Lung (tissue), 12 donors: ENCODE data around the gene PARD3B. TPM values are rescaled to one million over a fixed set of nuclear protein-coding genes. Genes with fewer than 3 reads are reported as not detected.

Source experiments
- ATAC-seq: fragments of 200-7000 bp; cut with Tn5 transposase; one replicate; pipeline ENCODE4 v1.9.1; 2020; ENCODE audit warnings: moderate number of reproducible peaks; ENCODE audit not compliant: insufficient read depth, low FRiP score
- DNase-seq, 3 donors: peaks; one replicate each; pipeline ENCODE4 v3.0.0-alpha.2; 2013 to 2017
- H3K27ac ChIP-seq, 2 donors: one replicate each; pipeline ENCODE4 v1.5.1; 2013; ENCODE audit warnings: mild to moderate bottlenecking in 2 of 2, moderate library complexity in 2 of 2, control low read depth in 1 of 2, inconsistent platforms in 1 of 2, low read depth in 1 of 2, low read length in 1 of 2
- H3K27me3 ChIP-seq, 3 donors: one replicate each; pipeline ENCODE4 v1.5.1; 2013; ENCODE audit warnings: low read length in 2 of 3; ENCODE audit not compliant: control insufficient read depth in 3 of 3, insufficient read depth in 3 of 3
- H3K36me3 ChIP-seq, 4 donors: one replicate each; pipeline ENCODE4 v1.5.1; 2013; ENCODE audit warnings: low read length in 4 of 4, mild to moderate bottlenecking in 1 of 4, moderate library complexity in 1 of 4; ENCODE audit not compliant: control insufficient read depth in 4 of 4, insufficient read depth in 4 of 4
- H3K4me1 ChIP-seq, 5 donors: one replicate each; pipeline ENCODE4 v1.5.1; 2013; ENCODE audit warnings: low read length in 5 of 5, mild to moderate bottlenecking in 2 of 5, moderate library complexity in 1 of 5; ENCODE audit not compliant: control insufficient read depth in 5 of 5, insufficient read depth in 5 of 5
- H3K4me3 ChIP-seq: one replicate; pipeline ENCODE4 v1.5.1; 2013; ENCODE audit warnings: mild to moderate bottlenecking, control low read depth, moderate library complexity
- H3K9ac ChIP-seq, 2 donors: one replicate each; pipeline ENCODE4 v1.5.1; 2013; ENCODE audit warnings: low read length in 2 of 2, control low read depth in 1 of 2; ENCODE audit not compliant: insufficient read depth in 1 of 2
- H3K9me3 ChIP-seq, 4 donors: one replicate each; pipeline ENCODE4 v1.5.1; 2013; ENCODE audit warnings: low read length in 3 of 4, mild to moderate bottlenecking in 1 of 4, moderate library complexity in 1 of 4; ENCODE audit not compliant: control insufficient read depth in 4 of 4, insufficient read depth in 3 of 4
- CTCF ChIP-seq: IDR thresholded peaks from 2 replicates; pipeline ENCODE4 v1.5.1; 2012; ENCODE audit warnings: mild to moderate bottlenecking; ENCODE audit errors: control extremely low read depth, extremely low read depth
- WGBS, 2 donors: extraction: QIAGEN DNeasy Blood & Tissue Kit; methylation state at CpG; one replicate each; pipeline ENCODE4 v1.1.7; 2013; 5-methylcytosine and 5-hydroxymethylcytosine counted together
- polyA plus RNA-seq, 2 donors: library from polyadenylated mRNA; stranded (reverse); fragments of 200-250 nt; gene quantifications; one replicate each; pipeline ENCODE4 v1.2.1, GENCODE V29; 2013
- total RNA-seq, 2 donors: library from RNA; depleted of rRNA in 1 of 2; stranded (reverse); fragments of >200 nt in 1 of 2; gene quantifications; one replicate each; pipeline ENCODE4 v1.2.1, GENCODE V29; 2014 to 2021
- donor health status: control.
- donor health status: control.
- donor health status: Bipolar disorder and iron deficiency.
- donor health status: healthy.
- donor health status: DM: yes; HTN: yes; CAD: no.

PARD3B gene
- total and polyA plus RNA-seq, 4 donors, result 2.4 to 38.7 (median 17.1) TPM

- TF ChIP-seq CTCF, result no peak
- Histone ChIP-seq H3K9me3 (no peaks in the 10 kb centered on the region), H3K27ac (no peak overlapping the region), H3K4me1 (peaks cover 0 to 18% (median 4%) of the 10 kb centered on the region in 5 donors), H3K4me3 (no peak overlapping the region), H3K9ac (no peak overlapping the region), H3K36me3 (peaks cover 0 to 3% (median 0%) of the 10 kb centered on the region in 4 donors), H3K27me3 (no peaks in the 10 kb centered on the region)
- peak in 2 of 3 donors; percentile 86 to 92 for DNase-seq
- ATAC-seq, result no peak
- WGBS, 2 donors, result 82 to 85% methylated on average over 2 of the region's 2 CpGs
These were observed 170.1 kb downstream of the PARD3B start for GRCh38 chr2:204715361-204715760.

GRCh38 chr2:204717591-204717990 lies 172.3 kb downstream of the PARD3B start:
- H3K27me3 ChIP-seq, result no peaks in the 10 kb centered on the region
- 86 to 93% methylated on average over 3 of the region's 3 CpGs for WGBS, 2 donors
- H3K36me3 ChIP-seq, result peaks cover 0 to 3% (median 0%) of the 10 kb centered on the region in 4 donors
- no peak overlapping the region for H3K9ac ChIP-seq
- no peak overlapping the region for H3K27ac ChIP-seq
- no peaks in the 10 kb centered on the region for H3K9me3 ChIP-seq
- ATAC-seq (no peak), DNase-seq (no peak)
- H3K4me3 ChIP-seq, result no peak overlapping the region
- peaks cover 0 to 18% (median 4%) of the 10 kb centered on the region in 5 donors for H3K4me1 ChIP-seq
- no peak for TF ChIP-seq CTCF

- Histone ChIP-seq H3K9ac (no peak overlapping the region), H3K4me1 (peaks cover 0 to 18% (median 4%) of the 10 kb centered on the region in 5 donors), H3K4me3 (no peak overlapping the region), H3K27me3 (no peaks in the 10 kb centered on the region), H3K36me3 (peaks cover 0 to 3% (median 0%) of the 10 kb centered on the region in 4 donors), H3K27ac (no peak overlapping the region), H3K9me3 (no peaks in the 10 kb centered on the region)
- no peak for TF ChIP-seq CTCF
- DNase-seq (no peak), ATAC-seq (no peak)
- WGBS, 2 donors, result 92 to 95% methylated on average over 3 of the region's 3 CpGs
These were observed 173.3 kb downstream of the PARD3B start for GRCh38 chr2:204718607-204719006.

GRCh38 chr2:204720874-204721273 lies 175.6 kb downstream of the PARD3B start:
- DNase-seq (no peak), ATAC-seq (no peak)
- peaks cover 0 to 3% (median 0%) of the 10 kb centered on the region in 4 donors for H3K36me3 ChIP-seq
- H3K9me3 ChIP-seq, result no peaks in the 10 kb centered on the region
- no peak for TF ChIP-seq CTCF
- peaks cover 0 to 4% (median 0%) of the 10 kb centered on the region in 5 donors for H3K4me1 ChIP-seq
- no peak overlapping the region for H3K27ac ChIP-seq
- no peak overlapping the region for H3K4me3 ChIP-seq
- WGBS, 2 donors, result 94 to 95% methylated on average over 2 of the region's 2 CpGs
- H3K9ac ChIP-seq, result no peak overlapping the region
- H3K27me3 ChIP-seq, result no peaks in the 10 kb centered on the region
